ENCODE data around the gene THRB. TPM values are rescaled to one million over a fixed set of nuclear protein-coding genes. Genes with fewer than 3 reads are reported as not detected.

Gene THRB
- total and polyA plus RNA-seq, 10 donors = 1.00 to 26.6 (median 16.2) TPM

DNA sequence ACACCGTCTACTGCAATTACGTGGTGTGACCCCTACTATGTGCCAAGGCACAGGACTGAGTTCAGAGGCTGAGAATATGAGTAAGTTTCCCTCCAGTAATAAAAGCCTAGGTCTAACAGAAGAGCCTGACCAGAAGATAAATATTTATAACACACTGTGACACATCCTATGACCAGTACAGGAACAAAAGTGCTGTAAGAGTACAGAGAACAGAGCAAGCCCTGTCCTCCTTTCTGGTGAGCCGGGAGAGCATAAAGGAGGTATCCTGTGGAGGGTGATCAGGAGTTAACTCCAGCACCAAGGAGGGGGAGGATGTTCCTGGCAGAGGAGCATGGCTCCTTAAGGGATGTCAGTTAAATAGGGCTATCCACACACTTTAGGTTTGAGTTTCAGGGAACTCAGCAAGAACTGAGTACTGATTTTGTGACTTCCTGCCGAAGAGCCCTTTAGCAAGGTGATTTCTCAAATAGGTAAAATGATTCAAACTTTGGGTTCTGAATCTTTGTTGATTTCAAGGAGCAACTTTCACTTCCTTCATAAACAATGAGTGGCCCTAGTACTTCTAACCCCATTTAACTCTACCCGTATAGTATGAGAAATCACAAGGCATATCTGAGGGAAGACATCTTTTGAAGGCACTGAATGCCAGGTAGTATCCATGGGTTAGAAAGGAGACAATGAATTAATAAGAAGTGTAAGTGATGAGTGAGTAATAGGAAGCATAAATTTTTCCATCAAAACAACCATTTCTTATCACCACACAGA, 198.0 kb downstream of the THRB start:
- WGBS, 5 donors = 78 to 87% (median 81%) methylated on average over 5 of the region's 5 CpGs
- Histone ChIP-seq H3K27ac (no peak overlapping the region), H3K27me3 (replicated peaks in 1 of 7) (no peaks in the 10 kb centered on the region), H3K36me3 (peaks cover 0 to 4% (median 0%) of the 10 kb centered on the region in 6 donors), H3K9me3 (peaks cover 0 to 12% (median 9%) of the 10 kb centered on the region in 8 donors), H3K4me1 (no peaks in the 10 kb centered on the region), H3K4me3 (no peak overlapping the region)
- no peak for DNase-seq
- intact Hi-C loops (cut with DNase I; ENCODE audit: low total_unique reads) = no loop called here
- TF ChIP-seq POLR2AphosphoS5 (IDR thresholded peaks at IDR 0.05) (no peak), CTCF (IDR thresholded peaks at IDR 0.05 in 8 of 11, conservative IDR thresholded peaks at IDR 0.05 in 3 of 11) (no peak), POLR2A (IDR thresholded peaks at IDR 0.05) (no peak)

DNA sequence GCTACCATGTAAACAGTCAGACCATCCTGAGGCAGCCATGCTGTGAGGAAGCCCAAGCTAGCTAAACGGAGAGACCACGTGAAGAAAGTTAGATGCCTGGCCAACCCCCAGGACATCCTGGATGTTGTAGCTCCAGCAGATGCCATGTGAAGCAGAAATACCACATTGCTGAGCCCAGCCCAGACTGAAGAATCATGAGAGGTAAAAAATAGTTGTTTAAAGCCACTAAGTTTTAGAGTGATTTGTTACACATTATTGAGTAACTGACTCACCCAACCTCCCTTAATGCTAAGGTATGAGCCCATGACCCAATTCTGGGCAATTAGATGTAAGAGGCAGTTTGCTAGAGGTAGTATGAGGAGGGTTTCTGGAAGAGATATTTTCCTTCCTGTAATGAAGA, 200.5 kb downstream of the THRB start:
- no peak for TF ChIP-seq POLR2AphosphoS5 (IDR thresholded peaks at IDR 0.05)
- TF ChIP-seq POLR2A (IDR thresholded peaks at IDR 0.05) = no peak
- TF ChIP-seq CTCF (IDR thresholded peaks at IDR 0.05 in 8 of 11, conservative IDR thresholded peaks at IDR 0.05 in 3 of 11) = no peak
- intact Hi-C loops (cut with DNase I; ENCODE audit: low total_unique reads) = no loop called here
- DNase-seq = no peak
- H3K27me3 ChIP-seq (replicated peaks in 1 of 7) = no peaks in the 10 kb centered on the region
- H3K4me3 ChIP-seq = no peak overlapping the region
- WGBS, 5 donors = 91 to 98% (median 97%) methylated on average over 2 of the region's 2 CpGs
- no peaks in the 10 kb centered on the region for H3K4me1 ChIP-seq
- no peak overlapping the region for H3K27ac ChIP-seq
- H3K9me3 ChIP-seq = peaks cover 0 to 12% (median 9%) of the 10 kb centered on the region in 8 donors
- peaks cover 0 to 4% (median 0%) of the 10 kb centered on the region in 6 donors for H3K36me3 ChIP-seq

DNA sequence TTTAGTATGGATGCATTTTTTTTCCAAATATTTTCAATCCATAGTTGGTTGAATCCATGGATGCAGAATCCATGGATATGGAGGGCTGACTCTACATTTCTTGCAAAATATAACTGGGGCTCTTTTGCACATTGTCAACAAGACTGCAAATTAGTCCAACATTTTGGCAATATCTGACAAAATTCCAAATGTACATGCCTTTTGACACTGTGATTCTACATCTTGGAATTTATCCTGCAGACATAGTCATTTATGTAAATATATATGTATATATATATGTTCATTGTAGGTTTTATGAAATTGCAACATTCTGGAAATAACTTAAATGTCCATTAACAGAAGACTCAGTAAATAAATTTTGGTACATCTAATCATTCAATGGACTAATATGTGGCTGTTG, 203.0 kb downstream of the THRB start:
- no peak overlapping the region for H3K4me3 ChIP-seq
- TF ChIP-seq CTCF (IDR thresholded peaks at IDR 0.05 in 8 of 11, conservative IDR thresholded peaks at IDR 0.05 in 3 of 11) = no peak
- no peak for TF ChIP-seq POLR2AphosphoS5 (IDR thresholded peaks at IDR 0.05)
- TF ChIP-seq POLR2A (IDR thresholded peaks at IDR 0.05) = no peak
- DNase-seq = no peak
- no peaks in the 10 kb centered on the region for H3K27me3 ChIP-seq (replicated peaks in 1 of 7)
- intact Hi-C loops (cut with DNase I; ENCODE audit: low total_unique reads) = no loop called here
- peaks cover 0 to 12% (median 9%) of the 10 kb centered on the region in 8 donors for H3K9me3 ChIP-seq
- no peaks in the 10 kb centered on the region for H3K4me1 ChIP-seq
- no peak overlapping the region for H3K27ac ChIP-seq
- peaks cover 0 to 4% (median 0%) of the 10 kb centered on the region in 6 donors for H3K36me3 ChIP-seq

GRCh38 chr3:24290596-24290995, 204.1 kb downstream of the THRB start:
- peaks cover 0 to 17% (median 10%) of the 10 kb centered on the region in 8 donors for H3K9me3 ChIP-seq
- no peaks in the 10 kb centered on the region for H3K27me3 ChIP-seq (replicated peaks in 1 of 7)
- no peak for TF ChIP-seq CTCF (IDR thresholded peaks at IDR 0.05 in 8 of 11, conservative IDR thresholded peaks at IDR 0.05 in 3 of 11)
- no peak for TF ChIP-seq POLR2A (IDR thresholded peaks at IDR 0.05)
- TF ChIP-seq POLR2AphosphoS5 (IDR thresholded peaks at IDR 0.05) = no peak
- H3K36me3 ChIP-seq = peaks cover 0 to 4% (median 0%) of the 10 kb centered on the region in 6 donors
- no peak overlapping the region for H3K4me3 ChIP-seq
- 74 to 86% (median 83%) methylated on average over 3 of the region's 3 CpGs for WGBS, 5 donors
- no peak overlapping the region for H3K27ac ChIP-seq
- H3K4me1 ChIP-seq = no peaks in the 10 kb centered on the region
- intact Hi-C loops (cut with DNase I; ENCODE audit: low total_unique reads) = no loop called here
- DNase-seq = no peak
